Loucy (cell line): ENCODE results near the gene ADAMTS12.

ENCODE experiments used
- H2AFZ ChIP-seq: fragments of 200-600 bp; sonication (generic); 2 replicates; pipeline ENCODE4 v1.6.0; 2016; ENCODE audit warnings: antibody characterized with exemption, mild to moderate bottlenecking, low read length, moderate library complexity
- H3F3A ChIP-seq: fragments of 200-600 bp; 2 replicates; pipeline ENCODE4 v1.6.0; 2016; ENCODE audit warnings: antibody characterized with exemption, low read depth, mild to moderate bottlenecking
- H3K27me3 ChIP-seq: fragments of 200-600 bp; sonication (generic); 2 replicates; pipeline ENCODE4 v1.6.1; 2014; ENCODE audit warnings: low read length, mild to moderate bottlenecking; ENCODE audit not compliant: insufficient read depth, poor library complexity, severe bottlenecking
- H3K36me3 ChIP-seq: fragments of 200-600 bp; sonication (generic); 2 replicates; pipeline ENCODE4 v1.6.1; 2016; ENCODE audit warnings: low read length; ENCODE audit not compliant: insufficient read depth
- H3K4me1 ChIP-seq: fragments of 200-600 bp; sonication (generic); 2 replicates; pipeline ENCODE4 v1.5.1; 2014; ENCODE audit warnings: low read length, mild to moderate bottlenecking; ENCODE audit not compliant: insufficient read depth, poor library complexity, severe bottlenecking
- H3K4me2 ChIP-seq: fragments of 200-600 bp; sonication (generic); 2 replicates; pipeline ENCODE4 v1.6.0; 2014; ENCODE audit warnings: antibody characterized with exemption, low read length, low read depth, mild to moderate bottlenecking; ENCODE audit not compliant: poor library complexity, severe bottlenecking
- H3K4me3 ChIP-seq: fragments of 200-600 bp; sonication (generic); 2 replicates; pipeline ENCODE4 v1.5.1; 2014; ENCODE audit warnings: low read length, mild to moderate bottlenecking, mixed read lengths; ENCODE audit not compliant: poor library complexity, severe bottlenecking
- H3K79me2 ChIP-seq: fragments of 200-600 bp; sonication (generic); 2 replicates; pipeline ENCODE4 v1.6.1; 2014; ENCODE audit warnings: low read length; ENCODE audit not compliant: insufficient read depth
- H3K9ac ChIP-seq: fragments of 200-600 bp; sonication (generic); 2 replicates; pipeline ENCODE4 v1.6.0; 2014; ENCODE audit warnings: mild to moderate bottlenecking, low read depth, low read length, moderate library complexity; ENCODE audit not compliant: poor library complexity, severe bottlenecking
- H3K9me2 ChIP-seq: fragments of 200-600 bp; sonication (generic); replicated peaks from 2 replicates; pipeline ENCODE4 v1.6.1; 2016; ENCODE audit warnings: low read depth, low read length, mixed read lengths
- H3K9me3 ChIP-seq: fragments of 200-600 bp; sonication (generic); 2 replicates; pipeline ENCODE4 v1.6.1; 2014; ENCODE audit warnings: mild to moderate bottlenecking, antibody characterized with exemption, low read length, low read depth; ENCODE audit not compliant: insufficient read depth
- H4K20me1 ChIP-seq: fragments of 200-600 bp; sonication (generic); 2 replicates; pipeline ENCODE4 v1.6.0; 2014; ENCODE audit warnings: antibody characterized with exemption, low read length, mild to moderate bottlenecking; ENCODE audit not compliant: insufficient read depth, poor library complexity, severe bottlenecking
- CTCF ChIP-seq: fragments of 200-600 bp; sonication (generic); conservative IDR thresholded peaks from 2 replicates; pipeline ENCODE4 v1.5.1; 2014; ENCODE audit warnings: mild to moderate bottlenecking, antibody characterized with exemption, low read length
- EZH2phosphoT487 ChIP-seq: fragments of 200-600 bp; IDR thresholded peaks from 2 replicates; pipeline ENCODE4 v1.6.1; 2018; ENCODE audit warnings: antibody characterized with exemption, mild to moderate bottlenecking, moderate library complexity, borderline replicate concordance

ADAMTS12 gene

GRCh38 chr5:33536802-33537201 lies 355.0 kb downstream of the ADAMTS12 start:
- H3K4me2 ChIP-seq: no peak overlapping the region
- H3K4me3 ChIP-seq: no peak overlapping the region
- no peak overlapping the region for H2AFZ ChIP-seq
- no peaks in the 10 kb centered on the region for H3K79me2 ChIP-seq
- H3K9me2 ChIP-seq: no peaks in the 10 kb centered on the region
- H3K4me1 ChIP-seq: no peaks in the 10 kb centered on the region
- no peaks in the 10 kb centered on the region for H3K36me3 ChIP-seq
- H3F3A ChIP-seq: no peaks in the 10 kb centered on the region
- TF ChIP-seq CTCF (no peak), EZH2phosphoT487 (no peak)
- no peaks in the 10 kb centered on the region for H3K9me3 ChIP-seq
- H4K20me1 ChIP-seq: no peaks in the 10 kb centered on the region
- no peak overlapping the region for H3K9ac ChIP-seq
- no peaks in the 10 kb centered on the region for H3K27me3 ChIP-seq

- H3F3A ChIP-seq: no peaks in the 10 kb centered on the region
- H3K36me3 ChIP-seq: no peaks in the 10 kb centered on the region
- H3K9ac ChIP-seq: no peak overlapping the region
- no peaks in the 10 kb centered on the region for H3K27me3 ChIP-seq
- H3K4me2 ChIP-seq: no peak overlapping the region
- no peak overlapping the region for H2AFZ ChIP-seq
- H4K20me1 ChIP-seq: no peaks in the 10 kb centered on the region
- H3K9me2 ChIP-seq: no peaks in the 10 kb centered on the region
- H3K4me1 ChIP-seq: no peaks in the 10 kb centered on the region
- H3K79me2 ChIP-seq: no peaks in the 10 kb centered on the region
- H3K9me3 ChIP-seq: no peaks in the 10 kb centered on the region
- TF ChIP-seq EZH2phosphoT487: no peak
- TF ChIP-seq CTCF: no peak
- no peak overlapping the region for H3K4me3 ChIP-seq
Measured at GRCh38 chr5:33531824-33532223, 360.0 kb downstream of the ADAMTS12 start.

GRCh38 chr5:33531037-33531298 lies 360.8 kb downstream of the ADAMTS12 start:
- H4K20me1 ChIP-seq: no peaks in the 10 kb centered on the region
- H3K36me3 ChIP-seq: no peaks in the 10 kb centered on the region
- no peak overlapping the region for H3K9ac ChIP-seq
- no peaks in the 10 kb centered on the region for H3F3A ChIP-seq
- H3K4me1 ChIP-seq: no peaks in the 10 kb centered on the region
- H3K4me2 ChIP-seq: no peak overlapping the region
- no peaks in the 10 kb centered on the region for H3K27me3 ChIP-seq
- no peak overlapping the region for H2AFZ ChIP-seq
- H3K4me3 ChIP-seq: no peak overlapping the region
- H3K79me2 ChIP-seq: no peaks in the 10 kb centered on the region
- TF ChIP-seq EZH2phosphoT487 (no peak), CTCF (no peak)
- H3K9me3 ChIP-seq: no peaks in the 10 kb centered on the region
- H3K9me2 ChIP-seq: no peaks in the 10 kb centered on the region
